HL-60/S4 treated with retinoic acid at 250 ng/mL for 4 days and 3 days (cell line): Measurements from ENCODE around the gene GRIK4.
"Not testable (repeated sequence)": the region's sequence is repeated elsewhere in the genome, so short reads cannot be mapped to it uniquely, and the experiment has no call there.

ENCODE experiments used
- in situ Hi-C: fragments of 300-500 bp; cut with MboI; formaldehyde crosslinking; loops from 2 replicates; pipeline ENCODE4 v1.7.0; 2022; ENCODE audit warnings: low sequenced_read_pairs

GRIK4 gene

DNA sequence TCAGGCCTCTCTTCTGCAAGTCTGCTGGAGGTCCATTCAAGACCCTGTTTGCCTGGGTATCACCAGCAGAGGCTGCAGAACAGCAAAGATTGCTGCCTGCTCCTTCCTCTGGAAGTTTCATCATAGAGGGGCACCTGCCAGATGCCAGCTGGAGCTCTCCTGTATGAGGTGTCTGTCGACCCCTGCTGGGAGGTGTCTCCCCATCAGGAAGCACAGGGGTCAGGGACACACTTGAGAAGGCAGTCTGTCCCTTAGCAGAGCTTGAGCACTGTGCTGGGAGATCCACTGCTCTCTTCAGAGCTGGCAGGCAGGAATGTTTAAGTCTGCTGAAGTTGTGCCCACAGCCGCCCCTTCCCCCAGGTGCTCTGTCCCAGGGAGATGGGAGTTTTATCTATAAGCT is 254.2 kb downstream of the GRIK4 start:
- in situ Hi-C loops: not testable (repeated sequence)

DNA sequence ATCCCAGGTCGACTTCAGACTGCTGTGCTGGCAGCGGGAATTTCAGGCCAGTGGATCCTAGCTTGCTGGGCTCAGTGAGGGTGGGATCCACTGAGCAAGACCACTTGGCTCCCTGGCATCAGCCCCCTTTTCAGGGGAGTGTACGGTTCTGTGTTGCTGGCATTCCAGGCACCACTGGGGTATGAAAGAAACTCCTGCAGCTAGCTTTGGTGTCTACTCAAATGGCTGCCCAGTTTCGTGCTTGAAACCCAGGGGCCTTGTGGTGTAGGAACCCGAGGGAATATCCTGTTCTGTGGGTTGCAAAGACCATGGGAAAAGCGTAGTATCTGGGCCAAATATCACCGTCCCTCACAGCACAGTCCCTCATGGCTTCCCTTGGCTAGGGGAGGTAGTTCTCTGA is 254.8 kb downstream of the GRIK4 start:
- in situ Hi-C loops: no loop called here

DNA sequence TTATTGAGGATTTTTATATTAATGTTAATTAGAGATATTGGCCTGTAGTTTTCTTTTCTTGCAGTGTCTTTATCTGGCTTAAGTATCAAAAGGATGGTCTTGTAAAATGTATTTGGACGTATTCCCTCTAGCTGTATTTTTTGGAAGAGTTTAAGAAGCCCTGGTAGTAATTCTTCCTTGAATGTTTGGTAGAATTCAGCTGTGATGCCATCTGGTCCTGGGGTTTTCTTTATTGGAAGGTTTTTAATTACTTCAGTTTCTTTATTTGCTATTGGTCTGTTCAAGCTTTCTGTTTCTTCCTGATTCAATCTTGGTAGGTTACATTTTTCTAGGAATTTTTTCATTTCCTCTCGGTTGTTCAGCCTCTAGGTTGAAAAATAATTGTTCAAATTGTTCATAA is 257.4 kb downstream of the GRIK4 start:
- in situ Hi-C loops: no loop called here

DNA sequence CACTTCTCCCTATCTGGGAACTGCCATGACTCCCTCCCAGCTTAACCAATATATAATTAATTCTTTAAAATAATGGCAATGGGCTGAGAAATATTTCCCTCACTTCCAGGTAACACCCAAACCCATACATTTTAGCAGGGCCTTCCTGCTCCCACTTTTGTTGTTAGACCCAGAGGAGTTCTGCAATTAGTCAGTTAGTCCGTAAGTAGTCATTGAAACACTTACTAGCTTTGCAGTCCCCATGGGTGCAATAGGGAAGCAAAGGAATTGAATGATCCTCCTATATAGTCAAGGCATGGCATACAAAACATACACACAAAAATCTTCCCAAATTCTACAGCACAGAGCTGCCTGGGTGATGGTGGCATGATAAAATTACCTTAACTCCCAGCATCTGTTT is 258.4 kb downstream of the GRIK4 start:
- in situ Hi-C loops: no loop called here

DNA sequence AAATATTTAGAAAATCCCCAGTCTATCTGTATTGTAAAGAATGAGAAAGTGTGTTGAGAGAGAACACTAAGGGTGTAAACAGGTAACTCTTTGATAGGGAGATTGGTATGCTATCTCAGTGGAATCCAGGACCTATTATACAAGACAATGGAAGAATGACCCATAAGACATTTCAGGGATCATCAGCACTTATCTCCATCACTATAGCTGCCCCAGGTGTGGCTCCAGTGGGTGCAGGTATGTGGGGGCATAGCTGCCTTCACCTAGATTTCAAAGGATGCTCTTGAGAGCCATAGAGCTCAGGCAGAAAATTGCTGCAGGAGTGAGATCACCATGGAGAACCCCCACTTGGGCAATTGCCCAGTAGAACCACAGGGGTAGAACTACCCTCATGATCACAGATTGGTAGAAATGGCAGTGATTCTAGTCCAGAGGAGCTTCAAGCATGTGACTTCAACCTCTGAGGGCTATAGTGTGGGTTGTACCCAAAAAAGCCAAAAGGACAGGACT is 260.1 kb downstream of the GRIK4 start:
- in situ Hi-C loops: no loop called here

DNA sequence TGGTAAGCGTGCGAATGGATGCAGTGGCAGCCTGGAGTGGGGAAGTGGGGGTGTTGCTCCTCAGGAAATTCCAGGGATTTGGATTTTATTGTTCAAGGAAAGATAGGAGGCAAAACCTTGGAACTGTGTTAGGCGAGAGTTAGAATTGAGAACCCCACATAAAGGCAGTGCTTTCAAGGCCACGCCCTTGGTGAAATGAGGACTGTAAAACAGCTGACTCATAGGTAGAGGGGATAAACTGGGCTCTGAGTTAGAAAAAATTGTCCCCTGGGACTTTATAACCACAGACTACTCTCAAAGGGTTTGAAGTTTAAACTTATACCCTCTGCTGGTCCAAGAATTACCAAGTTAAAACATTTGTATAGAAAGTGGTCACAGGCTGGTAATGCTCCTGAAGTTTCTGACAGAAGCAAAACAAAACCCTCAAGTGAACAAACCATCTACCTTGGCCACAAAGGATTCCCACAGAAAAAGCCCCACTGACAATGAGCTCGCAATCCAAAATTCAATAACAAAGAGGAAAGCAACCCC is 262.0 kb downstream of the GRIK4 start:
- in situ Hi-C loops: no loop called here

DNA sequence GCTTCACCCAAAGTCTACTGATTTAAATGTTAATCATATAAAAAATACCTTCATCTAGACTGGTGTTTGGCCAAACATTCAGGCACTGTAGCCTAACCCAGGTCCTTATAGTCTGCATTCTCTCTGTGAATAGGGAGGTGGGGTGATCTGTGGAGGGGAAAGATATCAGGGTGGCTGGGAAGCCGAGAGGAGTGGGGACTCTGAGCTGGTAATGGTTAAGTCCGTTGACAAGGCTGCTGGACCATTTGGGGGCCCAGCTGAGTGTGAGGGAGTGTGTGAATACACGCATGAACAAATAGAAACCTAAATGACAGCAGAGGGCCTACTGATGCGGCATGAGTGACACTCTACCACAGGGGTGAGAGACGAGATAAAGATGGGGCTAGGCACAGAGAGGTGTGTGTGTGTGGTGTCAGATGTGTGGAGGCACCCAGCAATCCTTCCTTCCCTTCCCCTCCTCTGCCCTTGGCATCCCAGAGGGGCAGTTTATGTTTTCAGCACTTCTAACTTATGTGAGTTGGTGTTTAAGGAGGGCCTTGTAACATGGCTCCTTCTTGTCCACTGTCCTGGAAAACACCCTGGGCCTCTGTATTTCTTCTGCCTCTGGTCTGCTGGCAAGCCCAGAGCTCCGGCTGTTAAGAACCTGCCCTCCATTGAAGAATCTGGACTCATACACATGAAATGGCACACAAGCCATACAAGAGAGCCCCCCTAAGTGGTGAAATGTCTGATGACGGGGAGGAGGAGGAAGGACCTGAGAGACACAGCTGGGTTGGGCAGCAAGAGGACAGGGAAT is 263.2 kb downstream of the GRIK4 start:
- in situ Hi-C loops: no loop called here

DNA sequence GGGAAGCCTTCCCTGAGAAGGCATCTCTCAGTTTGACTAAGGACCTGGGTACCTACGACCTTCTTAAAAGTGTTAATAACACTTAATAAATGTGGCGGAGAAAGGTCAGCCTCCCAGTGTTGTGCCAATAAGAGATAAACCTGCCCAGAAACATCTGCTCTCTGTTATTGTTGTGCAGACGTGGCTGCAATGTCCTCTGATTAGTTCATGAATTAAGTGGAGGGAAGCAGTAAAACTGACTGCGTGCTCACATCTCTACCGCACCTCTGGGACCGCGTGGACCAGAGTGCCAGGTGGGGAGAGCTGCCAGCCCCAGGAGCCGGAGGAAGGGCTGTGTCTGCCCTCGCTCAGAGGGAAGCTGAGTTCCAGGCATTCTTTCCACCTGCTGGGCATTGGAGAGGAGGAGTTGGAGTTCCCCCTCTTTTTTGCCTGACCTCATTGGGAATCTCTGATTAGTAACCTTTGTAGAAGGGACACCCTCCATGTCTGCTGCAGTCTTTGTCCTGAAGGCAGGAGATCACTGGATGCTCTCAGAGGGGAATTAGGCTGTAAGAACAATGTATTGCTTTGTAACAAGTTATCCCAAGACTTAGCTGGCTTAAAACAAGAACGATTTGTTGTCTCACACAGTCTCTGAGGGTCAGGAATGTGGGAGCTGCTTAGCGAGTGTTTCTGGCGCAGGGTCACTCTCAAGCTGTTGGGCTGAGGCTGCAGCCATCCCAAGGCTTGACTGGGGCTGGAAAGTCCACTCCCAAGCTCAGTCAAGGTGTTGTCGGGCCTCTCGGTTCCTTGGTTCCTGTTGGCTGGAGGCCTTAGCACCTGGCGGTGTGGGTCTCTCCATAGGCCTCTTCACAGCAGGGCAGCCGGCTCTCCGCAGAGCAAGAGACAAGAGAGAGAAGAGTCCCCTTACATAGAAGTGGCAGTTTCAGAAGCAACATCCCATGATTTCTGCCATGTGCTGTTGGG is 264.7 kb downstream of the GRIK4 start:
- in situ Hi-C loops: no loop called here

DNA sequence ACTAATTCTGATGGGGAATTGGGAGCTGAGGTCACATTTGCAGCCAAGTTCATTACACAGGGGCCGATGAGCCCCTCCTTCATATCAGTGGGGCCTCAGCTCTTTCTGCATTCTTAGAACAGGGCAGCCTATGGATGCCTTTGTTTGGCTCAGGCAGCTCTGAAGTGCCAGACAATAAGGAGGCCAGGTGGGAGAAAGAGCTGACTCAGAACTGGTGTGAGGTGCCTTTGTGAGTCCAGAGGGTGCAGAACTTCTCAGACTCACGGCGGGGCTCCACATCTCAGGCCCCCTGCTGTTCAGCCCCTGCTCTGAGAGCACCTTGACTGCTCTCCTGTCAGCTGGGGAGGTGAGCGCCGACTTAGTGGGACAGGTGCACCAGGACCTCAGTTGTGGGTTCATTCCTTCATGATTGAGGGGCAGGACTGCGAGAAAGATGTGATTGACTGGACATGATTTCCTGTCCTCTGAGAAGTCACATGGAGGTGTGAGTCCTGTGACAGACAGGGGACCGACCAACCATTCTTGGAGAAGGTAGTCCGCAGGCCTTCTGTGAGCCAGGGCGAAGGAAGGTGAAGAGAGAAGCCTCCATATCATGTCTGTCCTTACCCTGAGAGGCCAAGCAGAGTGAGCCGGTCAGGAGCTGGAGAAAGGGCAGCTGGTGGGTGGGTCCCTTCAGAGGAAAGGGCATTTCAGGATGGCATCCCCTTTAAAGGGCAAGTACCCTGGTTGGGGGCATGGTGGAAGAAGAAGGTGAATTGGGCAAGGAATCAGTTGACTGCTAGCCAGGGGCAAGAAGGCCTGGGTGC is 267.3 kb downstream of the GRIK4 start:
- in situ Hi-C loops: no loop called here

DNA sequence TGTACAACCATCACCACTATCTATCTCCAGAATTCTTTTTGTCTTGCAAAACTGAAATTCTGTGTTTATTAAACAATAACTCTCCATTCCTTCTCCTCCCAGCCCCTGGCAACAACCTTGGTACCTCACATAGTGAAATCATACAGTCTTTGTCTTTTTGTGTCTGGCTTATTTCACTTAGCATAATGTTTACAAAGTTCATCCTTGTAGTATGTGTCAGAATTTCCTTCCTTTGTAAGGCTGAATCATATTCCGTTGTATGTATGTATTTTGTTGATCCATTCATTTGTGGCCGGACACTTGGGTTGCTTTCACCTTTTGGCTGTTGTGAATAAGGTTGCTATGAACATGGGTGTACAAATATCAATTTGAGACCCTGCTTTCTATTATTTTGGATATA is 268.7 kb downstream of the GRIK4 start:
- in situ Hi-C loops: no loop called here

DNA sequence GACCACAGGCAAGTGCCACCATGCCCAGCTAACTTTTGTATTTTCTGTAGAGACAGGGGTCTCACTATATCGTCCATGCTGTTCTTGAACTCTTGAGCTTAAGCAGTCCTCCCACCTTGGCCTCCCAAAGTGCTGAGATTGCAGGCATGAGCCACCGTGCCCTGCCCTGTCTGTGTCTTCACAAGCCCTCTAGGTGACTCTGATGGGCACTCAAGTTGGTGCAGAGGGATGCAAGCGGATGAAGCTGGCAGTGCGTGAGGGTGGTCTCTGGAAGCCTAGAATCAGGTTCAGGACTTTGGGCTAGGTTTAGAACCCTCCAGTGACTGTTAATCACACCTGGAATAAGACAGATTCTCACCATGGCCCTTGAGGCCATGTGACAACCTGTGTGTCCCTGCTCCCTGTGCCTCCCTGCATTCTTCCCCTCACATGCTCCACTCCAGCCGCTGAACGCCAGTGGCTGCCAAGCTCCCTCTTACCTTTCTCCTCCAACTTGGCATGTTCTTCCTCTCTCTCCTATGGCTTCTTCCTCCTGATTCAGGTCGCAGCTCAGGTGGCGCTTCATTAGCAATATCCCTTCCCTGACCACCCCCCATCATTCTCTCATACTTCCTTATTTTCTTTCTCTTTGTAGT is 270.1 kb downstream of the GRIK4 start:
- in situ Hi-C loops: no loop called here

DNA sequence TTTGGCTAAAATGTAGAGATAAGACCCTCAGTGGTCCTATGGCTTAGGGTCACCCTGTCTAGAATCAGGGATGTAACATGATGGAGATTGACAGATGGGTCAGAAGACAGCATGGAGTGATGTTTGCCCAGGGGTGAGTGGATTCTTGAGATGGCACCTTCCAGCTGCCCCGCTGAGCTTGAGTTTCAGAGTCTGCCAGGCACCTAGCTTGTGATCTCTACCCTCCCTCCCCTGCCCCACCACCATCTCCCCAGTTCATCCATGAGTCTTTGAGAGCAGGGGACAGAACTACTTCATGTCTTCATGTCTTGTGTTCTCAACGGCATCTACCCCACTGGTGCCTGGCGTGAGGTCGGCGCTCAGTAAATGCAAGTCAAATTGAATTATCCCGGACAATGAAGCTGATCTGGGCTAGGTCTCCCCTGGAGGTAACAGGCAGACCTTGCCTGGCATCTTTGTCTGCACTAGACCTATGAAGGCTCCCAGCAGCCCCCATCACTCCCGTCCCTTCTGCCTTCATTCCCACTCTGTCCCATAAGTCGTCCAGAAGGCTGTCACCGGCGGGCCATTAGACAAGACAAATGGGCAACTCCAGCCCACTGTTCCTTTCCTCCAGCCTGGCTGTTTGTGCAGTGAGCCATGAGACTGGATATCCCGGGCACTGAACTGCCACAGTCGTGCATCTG is 273.2 kb downstream of the GRIK4 start:
- in situ Hi-C loops: no loop called here

DNA sequence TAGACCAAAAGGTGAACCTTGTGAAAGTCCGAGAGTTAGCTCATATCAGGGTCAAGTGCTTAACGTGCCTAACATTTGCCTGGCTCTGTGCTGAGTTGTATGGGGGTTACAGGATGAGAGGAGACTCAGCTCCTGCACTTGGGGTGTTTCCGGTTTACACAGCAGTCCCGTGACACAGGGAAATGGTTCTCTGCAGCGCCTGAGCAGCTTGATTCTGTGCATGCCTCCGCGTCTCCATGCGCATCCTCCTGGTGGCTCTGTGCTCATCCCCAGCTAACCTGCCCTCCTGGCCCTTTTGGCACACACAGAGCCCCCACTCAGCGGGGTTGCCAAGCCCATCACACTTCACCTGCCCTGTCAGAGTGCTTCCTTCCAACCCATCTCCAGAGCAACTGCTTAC is 274.0 kb downstream of the GRIK4 start:
- in situ Hi-C loops: no loop called here

DNA sequence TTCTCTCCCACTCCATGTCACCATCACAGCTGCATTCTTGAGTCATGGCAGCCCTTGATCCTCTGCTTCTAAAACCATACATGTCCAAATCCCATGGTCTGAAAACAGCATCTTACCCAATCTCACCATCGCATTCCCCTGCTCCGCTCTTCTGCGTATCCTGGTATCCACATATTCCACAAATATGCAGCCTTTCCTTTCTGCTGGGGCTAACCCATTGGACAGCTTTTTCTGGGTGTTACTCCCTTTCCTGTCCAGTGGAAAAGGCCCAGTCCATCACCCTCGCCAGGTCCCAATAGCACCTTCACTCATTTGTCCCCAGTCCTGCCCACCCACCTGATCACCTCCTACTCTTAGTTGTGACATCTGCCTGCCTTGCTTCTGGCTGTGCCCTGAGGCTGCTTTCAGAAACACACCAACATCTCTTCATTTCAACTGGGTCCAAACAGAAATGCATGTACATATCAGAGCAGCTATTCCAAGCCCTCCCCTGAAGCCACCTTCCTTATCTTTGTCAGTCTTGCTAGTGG is 274.7 kb downstream of the GRIK4 start:
- in situ Hi-C loops: no loop called here

DNA sequence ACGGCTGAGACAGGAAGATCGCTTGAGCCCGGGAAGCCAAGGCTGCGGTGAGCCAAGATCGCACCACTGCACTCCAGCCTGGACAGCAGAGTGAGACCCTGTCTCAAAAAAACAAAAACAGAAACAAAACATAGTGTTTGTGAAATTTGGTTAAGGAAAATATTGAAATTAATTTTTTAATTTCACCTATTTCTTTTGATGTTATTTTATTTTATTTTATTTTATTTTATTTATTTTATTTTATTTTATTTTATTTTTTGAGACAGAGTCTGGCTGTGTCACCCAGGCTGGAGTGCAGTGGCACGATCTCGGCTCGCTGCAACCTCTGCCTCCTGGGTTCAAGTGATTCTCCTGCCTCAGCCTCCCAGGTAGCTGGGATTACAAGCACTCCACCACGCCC is 275.7 kb downstream of the GRIK4 start:
- in situ Hi-C loops: not testable (repeated sequence)

DNA sequence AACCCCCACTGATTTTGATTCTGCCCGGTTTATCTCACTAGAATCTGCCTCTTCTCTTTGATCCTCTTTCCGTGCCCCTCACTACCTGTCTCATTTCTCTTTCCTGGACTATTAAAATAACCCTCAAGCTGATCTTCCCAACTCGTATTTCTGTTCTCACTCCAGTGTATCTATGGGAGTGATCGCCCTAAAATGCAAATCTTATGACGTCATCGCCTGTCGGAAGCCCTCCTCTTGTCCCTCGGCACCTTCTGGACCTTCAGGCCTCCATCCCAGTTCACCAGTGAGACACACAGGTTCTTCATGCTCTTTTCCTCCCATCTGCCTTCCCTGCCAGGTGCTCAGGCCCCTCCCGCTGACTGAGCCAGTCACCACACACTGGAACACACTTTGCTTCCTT is 277.8 kb downstream of the GRIK4 start:
- in situ Hi-C loops: no loop called here

DNA sequence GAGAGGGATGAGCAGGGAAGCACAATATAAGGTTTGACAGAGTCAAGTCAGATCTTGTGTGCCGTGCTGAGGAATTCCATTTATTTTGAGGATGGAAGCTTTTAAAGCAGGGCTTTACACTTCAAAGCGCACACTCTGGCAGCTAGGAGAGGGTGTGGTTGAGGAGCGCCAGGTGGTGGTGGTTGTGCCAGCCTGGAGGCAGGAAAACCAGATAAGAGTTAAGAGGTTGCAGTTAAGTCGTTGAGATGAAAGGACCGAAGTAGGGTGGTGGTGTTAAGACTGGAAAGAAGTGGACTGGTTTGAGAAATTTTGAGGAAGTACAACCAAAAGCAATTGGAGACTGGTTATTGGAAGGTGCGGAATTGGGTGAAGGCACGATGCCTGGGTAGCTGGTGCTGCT is 280.8 kb downstream of the GRIK4 start:
- in situ Hi-C loops: no loop called here

DNA sequence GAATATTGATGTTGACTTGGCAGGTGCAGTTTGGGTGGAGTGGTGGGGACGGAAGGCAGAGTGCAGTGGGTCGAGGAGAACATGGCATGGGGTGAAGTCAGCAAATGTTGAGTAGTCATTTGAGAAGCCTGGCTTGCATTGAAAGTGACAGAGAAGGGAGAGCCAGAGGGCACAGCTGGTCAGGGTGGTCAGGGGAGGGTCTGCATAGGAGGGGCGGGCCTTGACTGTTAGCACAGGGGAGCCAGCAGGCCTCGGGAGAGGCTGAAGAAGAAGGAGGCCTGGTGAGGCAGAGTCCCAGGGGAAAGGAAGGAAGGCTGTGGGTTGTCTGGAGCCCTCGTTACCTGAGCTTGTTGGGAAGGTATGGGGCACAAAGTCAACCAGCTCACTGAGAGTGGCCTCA is 281.6 kb downstream of the GRIK4 start:
- in situ Hi-C loops: no loop called here

DNA sequence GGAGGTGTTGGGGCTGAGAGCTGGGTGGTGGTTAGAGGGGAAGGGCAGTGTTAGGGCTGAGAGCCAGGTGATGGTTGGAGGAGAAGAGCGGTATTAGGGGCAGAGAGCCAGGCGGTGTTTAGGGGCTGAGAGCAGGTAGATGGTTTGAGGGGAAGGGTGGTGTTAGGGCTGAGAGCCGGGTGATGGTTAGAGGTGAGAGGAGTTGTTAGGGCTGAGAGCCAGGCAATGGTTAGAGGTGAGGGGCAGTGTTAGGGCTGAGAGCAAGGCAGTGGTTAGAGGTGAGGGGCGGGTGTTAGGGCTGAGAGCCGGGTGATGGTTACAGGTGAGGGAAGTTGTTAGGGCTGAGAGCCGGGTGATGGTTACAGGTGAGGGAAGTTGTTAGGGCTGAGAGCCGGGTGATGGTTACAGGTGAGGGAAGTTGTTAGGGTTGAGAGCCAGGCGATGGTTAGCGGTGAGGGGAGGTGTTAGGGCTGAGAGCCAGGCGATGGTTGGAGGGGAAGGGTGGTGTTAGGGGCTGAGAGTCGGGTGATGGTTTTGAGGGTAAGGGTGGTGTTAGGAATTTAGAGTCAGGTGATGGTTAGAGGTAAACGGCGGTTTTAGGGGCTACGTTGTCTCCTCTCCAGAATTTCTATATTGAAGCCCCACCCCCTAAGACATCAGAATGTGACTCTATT is 282.4 kb downstream of the GRIK4 start:
- in situ Hi-C loops: no loop called here
